Inflammatory macrophage treated with lipopolysaccharide for 4 hours (primary cell): ENCODE results near the gene MOB1A.
"Not testable (repeated sequence)": the region's sequence is repeated elsewhere in the genome, so short reads cannot be mapped to it uniquely, and the experiment has no call there.

ENCODE experiments used
- DNase-seq: peaks from one replicate; pipeline ENCODE4 v3.0.0-alpha.2; 2020

Gene MOB1A

GRCh38 chr2:74178211-74179062 lies at the start of gene MOB1A:
Gene MOB1A, minus strand, starts transcription at chr2:74178879. Its CDS starts 205 bp downstream, at chr2:74178674.
- DNase-seq, result peak; percentile 100

GRCh38 chr2:74227646-74228045 lies 49.0 kb upstream of the MOB1A start:
- no peak for DNase-seq

- DNase-seq, result no peak
Measured at GRCh38 chr2:74226648-74227213, 48.1 kb upstream of the MOB1A start.

GRCh38 chr2:74225698-74226459 lies 47.2 kb upstream of the MOB1A start:
- DNase-seq, result no peak

- DNase-seq, result peak; percentile 18
Measured at GRCh38 chr2:74223941-74224770, 45.5 kb upstream of the MOB1A start.

- no peak for DNase-seq
Measured at GRCh38 chr2:74222300-74222650, 43.6 kb upstream of the MOB1A start.

GRCh38 chr2:74221604-74222299 lies 43.1 kb upstream of the MOB1A start:
- no peak for DNase-seq

- DNase-seq, result no peak
Measured at GRCh38 chr2:74221091-74221490, 42.4 kb upstream of the MOB1A start.

GRCh38 chr2:74219846-74220486 lies 41.3 kb upstream of the MOB1A start:
- no peak for DNase-seq

- DNase-seq, result no peak
Measured at GRCh38 chr2:74216642-74217041, 38.0 kb upstream of the MOB1A start.

- not testable (repeated sequence) for DNase-seq
Measured at GRCh38 chr2:74215771-74216170, 37.1 kb upstream of the MOB1A start.

- no peak for DNase-seq
Measured at GRCh38 chr2:74212702-74213410, 34.2 kb upstream of the MOB1A start.

- peak; percentile 85 for DNase-seq
Measured at GRCh38 chr2:74206180-74206688, 27.6 kb upstream of the MOB1A start.

GRCh38 chr2:74205596-74205995 lies 26.9 kb upstream of the MOB1A start:
- no peak for DNase-seq

GRCh38 chr2:74205113-74205512 lies 26.4 kb upstream of the MOB1A start:
- DNase-seq, result no peak

- DNase-seq, result no peak
Measured at GRCh38 chr2:74204436-74204835, 25.8 kb upstream of the MOB1A start.

- DNase-seq, result peak; percentile 61
Measured at GRCh38 chr2:74201596-74201995, 22.9 kb upstream of the MOB1A start.

- DNase-seq, result no peak
Measured at GRCh38 chr2:74201196-74201595, 22.5 kb upstream of the MOB1A start.

GRCh38 chr2:74199871-74200305 lies 21.2 kb upstream of the MOB1A start:
- DNase-seq, result peak; percentile 88

GRCh38 chr2:74199275-74199701 lies 20.6 kb upstream of the MOB1A start:
- no peak for DNase-seq
